Spleen (tissue), 7 donors: ENCODE data around the gene NHLH2.

Source experiments
- POLR2A ChIP-seq, 3 donors: fragments of 450-650 bp; IDR thresholded peaks; one replicate each; pipeline ENCODE4 v1.5.1; 2017; ENCODE audit warnings: antibody characterized with exemption in 3 of 3, mild to moderate bottlenecking in 1 of 3
- POLR2AphosphoS5 ChIP-seq, 3 donors: sonication (generic); formaldehyde crosslinking; IDR thresholded peaks; one replicate each; pipeline ENCODE4 v1.5.1; 2017; ENCODE audit warnings: antibody characterized with exemption in 3 of 3
- TF ChIP-seq, protein P1 (sequence below), 11 experiments: fragments of 200-600 bp in 7 of 11; fragments of 450-650 bp in 4 of 11; sonication (generic) in 4 of 11; IDR thresholded peaks in 8 of 11; conservative IDR thresholded peaks in 3 of 11; 1 replicate in 7 of 11; 2 replicates in 4 of 11; pipeline versions ENCODE4 v1.4.0 to v1.8.0; 2016 to 2021; ENCODE audit warnings: antibody characterized with exemption in 11 of 11, inconsistent platforms in 4 of 11, mild to moderate bottlenecking in 1 of 11
- donor health status: DM: no; HTN: no; CAD: no; lungs with moderate emphysema.
- donor health status: DM: no; HTN: no; CAD: no.
- donor health status: DM: no; HTN: no; CAD: no.

DNA sequence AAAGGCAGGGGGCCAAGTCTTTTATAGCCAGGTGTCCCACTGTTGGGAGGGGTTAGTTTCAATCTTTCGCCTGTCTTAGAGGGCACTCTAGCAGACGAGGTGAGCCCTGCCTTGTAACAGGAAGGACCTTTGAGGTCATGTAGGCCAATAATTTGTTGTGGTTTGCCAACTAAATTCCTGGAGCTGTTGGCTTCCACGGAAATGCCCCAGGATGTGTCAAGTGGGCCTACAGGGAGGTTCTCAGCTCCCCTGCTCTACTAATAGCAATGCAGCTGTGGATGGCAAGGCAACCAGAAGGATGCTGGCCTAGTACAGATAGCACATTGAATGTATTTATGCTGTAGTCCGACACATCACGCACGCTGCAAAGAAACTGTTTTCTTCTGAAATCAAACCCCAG lies 50.1 kb downstream of the NHLH2 start:
- TF ChIP-seq POLR2AphosphoS5 (IDR thresholded peaks at IDR 0.05) (no peak), POLR2A (IDR thresholded peaks at IDR 0.05) (no peak)
- TF ChIP-seq, protein P1, sequence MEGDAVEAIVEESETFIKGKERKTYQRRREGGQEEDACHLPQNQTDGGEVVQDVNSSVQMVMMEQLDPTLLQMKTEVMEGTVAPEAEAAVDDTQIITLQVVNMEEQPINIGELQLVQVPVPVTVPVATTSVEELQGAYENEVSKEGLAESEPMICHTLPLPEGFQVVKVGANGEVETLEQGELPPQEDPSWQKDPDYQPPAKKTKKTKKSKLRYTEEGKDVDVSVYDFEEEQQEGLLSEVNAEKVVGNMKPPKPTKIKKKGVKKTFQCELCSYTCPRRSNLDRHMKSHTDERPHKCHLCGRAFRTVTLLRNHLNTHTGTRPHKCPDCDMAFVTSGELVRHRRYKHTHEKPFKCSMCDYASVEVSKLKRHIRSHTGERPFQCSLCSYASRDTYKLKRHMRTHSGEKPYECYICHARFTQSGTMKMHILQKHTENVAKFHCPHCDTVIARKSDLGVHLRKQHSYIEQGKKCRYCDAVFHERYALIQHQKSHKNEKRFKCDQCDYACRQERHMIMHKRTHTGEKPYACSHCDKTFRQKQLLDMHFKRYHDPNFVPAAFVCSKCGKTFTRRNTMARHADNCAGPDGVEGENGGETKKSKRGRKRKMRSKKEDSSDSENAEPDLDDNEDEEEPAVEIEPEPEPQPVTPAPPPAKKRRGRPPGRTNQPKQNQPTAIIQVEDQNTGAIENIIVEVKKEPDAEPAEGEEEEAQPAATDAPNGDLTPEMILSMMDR (IDR thresholded peaks at IDR 0.05 in 8 of 11, conservative IDR thresholded peaks at IDR 0.05 in 3 of 11): no peak
